Gastroesophageal sphincter (tissue), 3 donors: ENCODE measurements around the gene NFKB2.

Source experiments
- EP300 ChIP-seq: sonication (generic); formaldehyde crosslinking; IDR thresholded peaks from one replicate; pipeline ENCODE4 v1.6.1; 2017; ENCODE audit warnings: antibody characterized with exemption, mild to moderate bottlenecking
- POLR2A ChIP-seq, 2 donors: fragments of 450-650 bp; IDR thresholded peaks; one replicate each; pipeline ENCODE4 v1.6.1; 2017; ENCODE audit warnings: antibody characterized with exemption in 2 of 2, mild to moderate bottlenecking in 2 of 2, moderate library complexity in 1 of 2
- POLR2AphosphoS5 ChIP-seq: sonication (generic); formaldehyde crosslinking; IDR thresholded peaks from one replicate; pipeline ENCODE4 v1.6.1; 2017; ENCODE audit warnings: antibody characterized with exemption
- TF ChIP-seq, protein P1 (sequence below), 4 experiments: fragments of 200-600 bp in 2 of 4; fragments of 450-650 bp in 2 of 4; sonication (generic) in 1 of 4; IDR thresholded peaks; one replicate each; pipeline ENCODE4 v1.5.1; 2017 to 2019; ENCODE audit warnings: antibody characterized with exemption in 4 of 4, mild to moderate bottlenecking in 2 of 4, moderate library complexity in 2 of 4

DNA sequence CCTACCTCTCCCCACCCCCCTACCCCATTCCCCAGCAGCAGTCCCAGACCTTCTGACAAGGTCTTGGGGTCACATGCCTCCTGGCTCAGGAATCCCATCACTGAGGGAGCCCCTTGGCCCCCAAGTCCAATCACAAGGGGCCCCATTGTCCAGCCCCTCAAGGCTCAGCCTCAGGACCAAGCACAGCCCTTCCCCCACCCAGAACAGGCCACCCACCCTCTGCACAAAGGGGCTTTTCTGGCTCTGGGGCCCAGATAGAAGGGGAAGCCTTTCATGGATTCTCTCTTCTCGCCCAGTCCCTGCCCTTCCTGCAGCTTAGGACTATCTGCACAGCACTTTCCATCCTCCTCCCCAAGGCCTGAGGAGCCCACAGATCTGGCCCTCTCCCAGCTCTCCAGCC lies 29.9 kb downstream of the NFKB2 start:
- TF ChIP-seq, protein P1, sequence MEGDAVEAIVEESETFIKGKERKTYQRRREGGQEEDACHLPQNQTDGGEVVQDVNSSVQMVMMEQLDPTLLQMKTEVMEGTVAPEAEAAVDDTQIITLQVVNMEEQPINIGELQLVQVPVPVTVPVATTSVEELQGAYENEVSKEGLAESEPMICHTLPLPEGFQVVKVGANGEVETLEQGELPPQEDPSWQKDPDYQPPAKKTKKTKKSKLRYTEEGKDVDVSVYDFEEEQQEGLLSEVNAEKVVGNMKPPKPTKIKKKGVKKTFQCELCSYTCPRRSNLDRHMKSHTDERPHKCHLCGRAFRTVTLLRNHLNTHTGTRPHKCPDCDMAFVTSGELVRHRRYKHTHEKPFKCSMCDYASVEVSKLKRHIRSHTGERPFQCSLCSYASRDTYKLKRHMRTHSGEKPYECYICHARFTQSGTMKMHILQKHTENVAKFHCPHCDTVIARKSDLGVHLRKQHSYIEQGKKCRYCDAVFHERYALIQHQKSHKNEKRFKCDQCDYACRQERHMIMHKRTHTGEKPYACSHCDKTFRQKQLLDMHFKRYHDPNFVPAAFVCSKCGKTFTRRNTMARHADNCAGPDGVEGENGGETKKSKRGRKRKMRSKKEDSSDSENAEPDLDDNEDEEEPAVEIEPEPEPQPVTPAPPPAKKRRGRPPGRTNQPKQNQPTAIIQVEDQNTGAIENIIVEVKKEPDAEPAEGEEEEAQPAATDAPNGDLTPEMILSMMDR (IDR thresholded peaks at IDR 0.05) = no peak
- no peak for TF ChIP-seq POLR2AphosphoS5
- no peak for TF ChIP-seq POLR2A (IDR thresholded peaks at IDR 0.05)
- no peak for TF ChIP-seq EP300
